A673 (cell line): ENCODE data around the gene BDNF. TPM values are rescaled to one million over a fixed set of nuclear protein-coding genes. Genes with fewer than 3 reads are reported as not detected.

Source experiments
- BruUV-seq: library from RNA; stranded (reverse); fragments of 400-500 nt; replicated peaks from 2 replicates; lab custom pipeline; 2021; lab: Mats Ljungman, UMichigan
- CTCF ChIA-PET: fragments of 300-600 bp; sonication (Branson Sonifier 250); formaldehyde crosslinking; loops from one replicate; lab custom pipeline; 2022; ENCODE audit warnings: antibody characterized with exemption; lab: Charles Lee
- POLR2A ChIA-PET: fragments of 300-600 bp; sonication (Branson Sonifier 250); formaldehyde crosslinking; loops from one replicate; lab custom pipeline; 2022; ENCODE audit warnings: antibody characterized with exemption; ENCODE audit not compliant: low non-redundant PET; lab: Charles Lee
- DNase-seq: peaks from one replicate; pipeline ENCODE4 v3.0.0-alpha.2; 2015; ENCODE audit warnings: low spot score
- H3K27ac ChIP-seq: fragments of 200-600 bp; sonication (generic); 2 replicates; pipeline ENCODE4 v1.5.1; 2016; ENCODE audit warnings: mixed run types, low read depth, mild to moderate bottlenecking, mixed read lengths, antibody characterized with exemption, low read length; ENCODE audit not compliant: poor library complexity, severe bottlenecking
- H3K27me3 ChIP-seq: fragments of 200-600 bp; sonication (generic); replicated peaks from 2 replicates; pipeline ENCODE4 v1.6.1; 2017; ENCODE audit warnings: mixed run types, low read depth, mild to moderate bottlenecking, mixed read lengths, antibody characterized with exemption, low read length; ENCODE audit not compliant: insufficient read depth, poor library complexity
- H3K36me3 ChIP-seq: fragments of 200-600 bp; sonication (generic); 2 replicates; pipeline ENCODE4 v1.6.1; 2016; ENCODE audit warnings: mixed run types, mild to moderate bottlenecking, mixed read lengths, antibody characterized with exemption, low read length; ENCODE audit not compliant: insufficient read depth, poor library complexity, severe bottlenecking
- H3K4me1 ChIP-seq: fragments of 200-600 bp; sonication (generic); 2 replicates; pipeline ENCODE4 v1.6.1; 2017; ENCODE audit warnings: mixed run types, mild to moderate bottlenecking, mixed read lengths, antibody characterized with exemption, low read length; ENCODE audit not compliant: insufficient read depth, poor library complexity, severe bottlenecking
- H3K4me3 ChIP-seq: fragments of 200-600 bp; sonication (generic); 2 replicates; pipeline ENCODE4 v1.5.1; 2016; ENCODE audit warnings: low read depth, mixed run types, mild to moderate bottlenecking, mixed read lengths, low read length; ENCODE audit not compliant: poor library complexity, severe bottlenecking
- H3K9me3 ChIP-seq: fragments of 200-600 bp; sonication (generic); 2 replicates; pipeline ENCODE4 v1.6.1; 2016; ENCODE audit warnings: mixed run types, low read depth, mild to moderate bottlenecking, mixed read lengths, antibody characterized with exemption, low read length; ENCODE audit not compliant: poor library complexity, severe bottlenecking
- CTCF ChIP-seq: fragments of 300-800, 200-600 bp; sonication (generic); conservative IDR thresholded peaks from 2 replicates; pipeline ENCODE4 v1.5.1; 2017; ENCODE audit warnings: low read depth, mild to moderate bottlenecking, antibody characterized with exemption, low read length, moderate library complexity, mixed read lengths
- EZH2 ChIP-seq: fragments of 200-600 bp; sonication (generic); IDR thresholded peaks from 2 replicates; pipeline ENCODE4 v1.6.1; 2017; ENCODE audit warnings: borderline replicate concordance, low read depth, mild to moderate bottlenecking, mixed read lengths, antibody characterized with exemption, low read length; ENCODE audit not compliant: poor library complexity, severe bottlenecking
- intact Hi-C: fragments of 100-400 bp; cut with micrococcal nuclease; formaldehyde crosslinking; loops from one replicate; pipeline ENCODE4 v1.10.0; 2022; ENCODE audit not compliant: unreplicated experiment
- total RNA-seq: library from RNA; stranded (reverse); gene quantifications from 2 replicates; pipeline ENCODE4 v1.2.3, GENCODE V29; 2021

Gene BDNF
- total RNA-seq, 1 experiment from 2014 or later, result 0.09 TPM

DNA sequence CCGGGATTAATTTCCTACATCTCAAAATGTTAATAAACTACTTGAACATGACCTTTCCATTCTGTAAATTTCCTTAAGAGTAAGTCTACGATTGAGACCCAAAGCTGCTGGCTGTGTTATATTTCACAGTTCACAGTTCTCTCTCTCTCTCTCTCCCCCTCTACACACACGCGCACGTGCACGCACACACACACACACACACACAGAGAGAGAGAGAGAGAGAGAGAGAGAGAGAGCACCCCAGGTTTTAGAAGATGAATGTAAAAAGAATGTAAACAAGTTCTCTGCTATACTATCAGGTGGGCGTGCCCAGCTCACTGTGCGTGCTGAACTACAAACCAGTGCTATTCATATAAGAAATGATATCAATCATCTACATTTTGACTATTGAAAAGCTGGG is 3.3 kb downstream of the BDNF start:
- TF ChIP-seq CTCF (no peak), EZH2 (peak; percentile 9)
- H3K36me3 ChIP-seq, result no peaks in the 10 kb centered on the region
- intact Hi-C loops, result loop anchor here (5.0 to 10.0 kb wide), 4 partner anchors 410 to 1325 kb away; partner anchors contain the start of genes KIF18A and METTL15
- H3K27ac ChIP-seq, result no peak overlapping the region
- H3K4me1 ChIP-seq, result peaks cover 27% of the 10 kb centered on the region
- peaks cover 97% of the 10 kb centered on the region for H3K27me3 ChIP-seq
- no peaks in the 10 kb centered on the region for H3K9me3 ChIP-seq
- POLR2A ChIA-PET, result interaction anchor here (0.7 kb wide), 1 partner anchor 1462 kb away, joined by 3 read pairs; no protein-coding TSS in a partner anchor
- DNase-seq, result no peak
- H3K4me3 ChIP-seq, result no peak overlapping the region
- CTCF ChIA-PET, result interaction anchor here (1.0 to 2.0 kb wide), 2 partner anchors 833 to 1632 kb away, joined by 3 to 5 read pairs; no protein-coding TSS in a partner anchor
- BruUV-seq, result no TSS peak

DNA sequence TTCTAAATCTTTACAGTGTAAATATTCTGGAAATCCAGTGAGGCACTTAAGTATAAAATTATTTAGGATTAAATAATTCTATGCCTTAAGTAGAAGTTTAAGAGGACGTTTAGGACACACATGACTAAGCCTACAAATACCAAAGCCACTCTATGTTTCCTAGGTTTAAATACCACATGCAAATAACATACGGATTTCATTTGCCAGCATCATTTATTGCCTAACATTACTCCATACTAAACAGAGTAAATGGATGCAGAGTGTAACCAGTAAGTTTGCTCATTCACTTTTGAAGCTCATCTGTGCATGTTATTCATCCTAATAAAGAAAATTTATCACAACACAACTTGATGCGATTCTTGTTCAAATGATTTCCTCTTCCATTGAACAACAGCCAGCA is 4.1 kb downstream of the BDNF start:
- no TSS peak for BruUV-seq
- peaks cover 22% of the 10 kb centered on the region for H3K4me1 ChIP-seq
- H3K9me3 ChIP-seq, result no peaks in the 10 kb centered on the region
- no peak for DNase-seq
- peaks cover 97% of the 10 kb centered on the region for H3K27me3 ChIP-seq
- ChIA-PET POLR2A (no interaction called here), CTCF (interaction anchor here (0.6 to 2.0 kb wide), 2 partner anchors 117 to 833 kb away, joined by 3 to 5 read pairs; no protein-coding TSS in a partner anchor)
- H3K27ac ChIP-seq, result no peak overlapping the region
- no peaks in the 10 kb centered on the region for H3K36me3 ChIP-seq
- intact Hi-C loops, result loop anchor here (5.0 to 10.0 kb wide), 4 partner anchors 411 to 1326 kb away; partner anchors contain the start of genes KIF18A and METTL15
- H3K4me3 ChIP-seq, result no peak overlapping the region
- TF ChIP-seq EZH2 (no peak), CTCF (no peak)

DNA sequence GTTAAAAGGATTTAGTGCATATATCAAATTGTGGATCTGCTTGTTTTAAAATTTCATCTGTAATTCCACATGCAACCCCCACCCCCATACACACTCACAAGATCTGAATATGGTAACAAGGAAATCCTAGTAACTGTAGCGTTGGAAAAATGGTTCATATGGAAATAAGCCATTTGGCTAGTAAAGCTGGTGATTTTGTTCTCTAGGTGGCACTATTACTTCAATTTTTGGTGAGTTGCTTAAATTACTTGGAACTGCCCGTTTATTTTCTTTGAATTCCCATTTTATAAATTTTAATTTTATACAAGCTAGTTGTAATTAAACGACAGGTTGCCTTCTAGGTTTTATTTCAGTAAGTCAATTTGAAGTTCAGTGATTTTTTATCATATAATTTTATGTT is 5.3 kb downstream of the BDNF start:
- no peak overlapping the region for H3K4me3 ChIP-seq
- no peak overlapping the region for H3K27ac ChIP-seq
- no peaks in the 10 kb centered on the region for H3K9me3 ChIP-seq
- peaks cover 99% of the 10 kb centered on the region for H3K27me3 ChIP-seq
- intact Hi-C loops, result loop anchor here (5.0 to 10.0 kb wide), 4 partner anchors 412 to 1327 kb away; partner anchors contain the start of genes KIF18A and METTL15
- POLR2A ChIA-PET, result no interaction called here
- DNase-seq, result peak; percentile 70
- peaks cover 14% of the 10 kb centered on the region for H3K4me1 ChIP-seq
- CTCF ChIA-PET, result interaction anchor here (0.5 to 1.6 kb wide), 7 partner anchors 24 to 1648 kb away, joined by 3 to 5 read pairs (median 4); no protein-coding TSS in a partner anchor
- TF ChIP-seq CTCF (peak; percentile 93), EZH2 (no peak)
- BruUV-seq, result no TSS peak
- no peaks in the 10 kb centered on the region for H3K36me3 ChIP-seq
